Measurements from ENCODE around the gene TMPRSS9. TPM values are rescaled to one million over a fixed set of nuclear protein-coding genes. Genes with fewer than 3 reads are reported as not detected.

TMPRSS9 gene
- total RNA-seq, 2 donors from 2014 or later, result 0.25 TPM; not detected in 1

DNA sequence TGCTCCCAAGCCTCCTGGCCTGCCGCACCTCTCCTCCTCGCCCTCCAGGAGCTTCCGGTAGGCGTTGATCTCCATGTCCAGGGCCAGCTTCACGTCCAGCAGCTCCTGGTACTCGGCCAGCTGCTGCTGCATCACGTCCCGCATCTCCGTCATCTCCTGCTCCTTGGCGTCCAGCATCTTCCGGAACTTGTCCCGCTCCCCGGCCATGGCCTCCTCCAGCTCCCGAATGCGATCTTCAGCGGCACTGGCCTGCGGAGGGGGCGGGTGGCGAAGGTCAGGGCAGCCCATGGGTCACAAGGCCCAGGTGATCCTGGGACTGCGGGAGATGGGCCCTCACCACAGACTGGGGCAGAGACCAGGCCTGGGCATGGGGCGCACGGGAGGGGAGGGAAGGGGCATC is 74.2 kb downstream of the TMPRSS9 start:
- intact Hi-C loops (cut with DNase I), result no loop called here

GRCh38 chr19:2434721-2435265 is 74.7 kb downstream of the TMPRSS9 start:
- intact Hi-C loops (cut with DNase I), result no loop called here
- H3K27me3 ChIP-seq, result no peaks in the 10 kb centered on the region
- no peaks in the 10 kb centered on the region for H3K4me1 ChIP-seq
- peaks cover 5% of the 10 kb centered on the region for H3K36me3 ChIP-seq
- no peak overlapping the region for H3K27ac ChIP-seq
- H3K9ac ChIP-seq (ENCODE audit: low read depth in 2 of 2, low read length in 2 of 2), result no peak overlapping the region
- TF ChIP-seq, protein P1, sequence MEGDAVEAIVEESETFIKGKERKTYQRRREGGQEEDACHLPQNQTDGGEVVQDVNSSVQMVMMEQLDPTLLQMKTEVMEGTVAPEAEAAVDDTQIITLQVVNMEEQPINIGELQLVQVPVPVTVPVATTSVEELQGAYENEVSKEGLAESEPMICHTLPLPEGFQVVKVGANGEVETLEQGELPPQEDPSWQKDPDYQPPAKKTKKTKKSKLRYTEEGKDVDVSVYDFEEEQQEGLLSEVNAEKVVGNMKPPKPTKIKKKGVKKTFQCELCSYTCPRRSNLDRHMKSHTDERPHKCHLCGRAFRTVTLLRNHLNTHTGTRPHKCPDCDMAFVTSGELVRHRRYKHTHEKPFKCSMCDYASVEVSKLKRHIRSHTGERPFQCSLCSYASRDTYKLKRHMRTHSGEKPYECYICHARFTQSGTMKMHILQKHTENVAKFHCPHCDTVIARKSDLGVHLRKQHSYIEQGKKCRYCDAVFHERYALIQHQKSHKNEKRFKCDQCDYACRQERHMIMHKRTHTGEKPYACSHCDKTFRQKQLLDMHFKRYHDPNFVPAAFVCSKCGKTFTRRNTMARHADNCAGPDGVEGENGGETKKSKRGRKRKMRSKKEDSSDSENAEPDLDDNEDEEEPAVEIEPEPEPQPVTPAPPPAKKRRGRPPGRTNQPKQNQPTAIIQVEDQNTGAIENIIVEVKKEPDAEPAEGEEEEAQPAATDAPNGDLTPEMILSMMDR (IDR thresholded peaks at IDR 0.05), result no peak
- H3K4me3 ChIP-seq, result no peak overlapping the region
- no peaks in the 10 kb centered on the region for H3K9me3 ChIP-seq
- no peak for DNase-seq

More for the DNA sequence above, 74.2 kb downstream of the TMPRSS9 start:
- Histone ChIP-seq H3K4me3 (no peak overlapping the region), H3K9ac (ENCODE audit: low read depth in 2 of 2, low read length in 2 of 2) (no peak overlapping the region), H3K4me1 (no peaks in the 10 kb centered on the region), H3K9me3 (no peaks in the 10 kb centered on the region), H3K36me3 (peaks cover 5% of the 10 kb centered on the region), H3K27me3 (no peaks in the 10 kb centered on the region), H3K27ac (no peak overlapping the region)
- TF ChIP-seq, protein P1 (IDR thresholded peaks at IDR 0.05), result no peak
- no peak for DNase-seq

GRCh38 chr19:2436384-2436783 is 76.3 kb downstream of the TMPRSS9 start:
- no peak for DNase-seq
- no peaks in the 10 kb centered on the region for H3K4me1 ChIP-seq
- no peak overlapping the region for H3K9ac ChIP-seq (ENCODE audit: low read depth in 2 of 2, low read length in 2 of 2)
- H3K27ac ChIP-seq, result no peak overlapping the region
- H3K4me3 ChIP-seq, result no peak overlapping the region
- no peaks in the 10 kb centered on the region for H3K27me3 ChIP-seq
- TF ChIP-seq, protein P1 (IDR thresholded peaks at IDR 0.05), result no peak
- intact Hi-C loops (cut with DNase I), result no loop called here
- H3K9me3 ChIP-seq, result no peaks in the 10 kb centered on the region
- peaks cover 5% of the 10 kb centered on the region for H3K36me3 ChIP-seq

DNA sequence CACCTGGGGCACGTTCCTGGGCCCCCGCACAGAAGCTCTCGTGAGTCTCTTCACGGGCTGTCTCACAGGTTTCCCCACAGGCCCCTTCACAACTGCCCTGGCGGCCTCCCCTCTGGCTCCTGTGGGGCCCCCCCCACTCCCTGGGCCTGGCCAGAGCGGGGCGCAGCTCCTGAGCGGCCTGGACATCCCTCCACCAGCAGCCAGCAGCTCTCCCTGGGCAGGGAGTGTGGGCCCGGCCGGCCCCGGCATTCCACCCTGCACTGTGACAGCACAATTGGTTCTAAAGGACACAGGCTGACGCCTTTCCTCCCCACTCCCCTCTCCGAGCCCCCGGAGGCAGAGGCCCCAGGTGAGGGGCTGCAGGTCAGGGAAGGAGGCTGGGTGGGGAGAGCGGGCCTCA is 76.9 kb downstream of the TMPRSS9 start:
- DNase-seq, result no peak
- Histone ChIP-seq H3K9me3 (no peaks in the 10 kb centered on the region), H3K4me1 (no peaks in the 10 kb centered on the region), H3K27me3 (no peaks in the 10 kb centered on the region), H3K4me3 (no peak overlapping the region), H3K27ac (no peak overlapping the region), H3K9ac (ENCODE audit: low read depth in 2 of 2, low read length in 2 of 2) (no peak overlapping the region), H3K36me3 (peaks cover 5% of the 10 kb centered on the region)
- TF ChIP-seq, protein P1 (IDR thresholded peaks at IDR 0.05), result no peak
- intact Hi-C loops (cut with DNase I), result no loop called here

DNA sequence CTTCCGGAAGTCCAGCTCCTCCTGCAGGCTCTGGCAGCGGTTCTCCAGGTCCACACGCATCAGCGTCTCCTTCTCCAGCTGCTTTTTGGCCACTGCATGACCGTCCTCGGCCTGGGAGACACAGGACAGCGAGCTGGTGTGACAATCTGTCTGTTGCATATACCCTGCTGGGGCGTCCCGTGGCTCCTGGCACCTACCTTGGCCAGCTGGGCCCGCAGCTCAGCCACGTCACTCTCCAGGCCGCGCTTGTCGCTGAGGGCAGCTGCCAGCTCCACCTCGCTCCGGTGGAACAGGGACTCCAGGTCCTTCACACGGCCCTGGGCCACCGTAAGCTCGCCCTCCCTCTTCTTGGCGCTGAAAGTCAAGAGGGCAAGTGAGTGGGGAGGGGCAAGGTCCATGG is 78.1 kb downstream of the TMPRSS9 start:
- H3K4me1 ChIP-seq, result no peaks in the 10 kb centered on the region
- no peaks in the 10 kb centered on the region for H3K9me3 ChIP-seq
- TF ChIP-seq, protein P1 (IDR thresholded peaks at IDR 0.05), result no peak
- peaks cover 9% of the 10 kb centered on the region for H3K36me3 ChIP-seq
- no peaks in the 10 kb centered on the region for H3K27me3 ChIP-seq
- no peak overlapping the region for H3K9ac ChIP-seq (ENCODE audit: low read depth in 2 of 2, low read length in 2 of 2)
- DNase-seq, result no peak
- H3K4me3 ChIP-seq, result no peak overlapping the region
- no peak overlapping the region for H3K27ac ChIP-seq
- intact Hi-C loops (cut with DNase I), result no loop called here

All from colonic mucosa (tissue), 4 donors.